Measurements from ENCODE around the gene ZMYND8.
"Not testable (repeated sequence)": the region's sequence is repeated elsewhere in the genome, so short reads cannot be mapped to it uniquely, and the experiment has no call there.

ZMYND8 gene

GRCh38 chr20:47244451-47244850 is 112.0 kb downstream of the ZMYND8 start:
- TF ChIP-seq ZFX (IDR thresholded peaks at IDR 0.05) (no peak), CTCF (conservative IDR thresholded peaks at IDR 0.05) (no peak)
- no peak overlapping the region for H3K27ac ChIP-seq

- TF ChIP-seq ZFX (IDR thresholded peaks at IDR 0.05) (no peak), CTCF (conservative IDR thresholded peaks at IDR 0.05) (no peak)
- H3K27ac ChIP-seq, result no peak overlapping the region
Observed at GRCh38 chr20:47243532-47244305, 112.8 kb downstream of the ZMYND8 start.

- no peak for TF ChIP-seq ZFX (IDR thresholded peaks at IDR 0.05)
- TF ChIP-seq CTCF (conservative IDR thresholded peaks at IDR 0.05), result no peak
- no peak overlapping the region for H3K27ac ChIP-seq
Observed at GRCh38 chr20:47243003-47243402, 113.5 kb downstream of the ZMYND8 start.

- H3K27ac ChIP-seq, result no peak overlapping the region
- TF ChIP-seq ZFX (IDR thresholded peaks at IDR 0.05) (no peak), CTCF (conservative IDR thresholded peaks at IDR 0.05) (no peak)
Observed at GRCh38 chr20:47241345-47241781, 115.1 kb downstream of the ZMYND8 start.

- H3K27ac ChIP-seq, result not testable (repeated sequence)
Observed at GRCh38 chr20:47240096-47240495, 116.4 kb downstream of the ZMYND8 start.

GRCh38 chr20:47239719-47240067 is 116.8 kb downstream of the ZMYND8 start:
- H3K27ac ChIP-seq, result no peak overlapping the region
- TF ChIP-seq ZFX (IDR thresholded peaks at IDR 0.05), result no peak
- no peak for TF ChIP-seq CTCF (conservative IDR thresholded peaks at IDR 0.05)

- TF ChIP-seq CTCF (conservative IDR thresholded peaks at IDR 0.05), result no peak
- no peak for TF ChIP-seq ZFX (IDR thresholded peaks at IDR 0.05)
- H3K27ac ChIP-seq, result no peak overlapping the region
Observed at GRCh38 chr20:47238780-47239718, 117.5 kb downstream of the ZMYND8 start.
